OCI-LY7 (cell line): Measurements from ENCODE around the gene TP53BP1. TPM values are rescaled to one million over a fixed set of nuclear protein-coding genes. Genes with fewer than 3 reads are reported as not detected.
A peak's percentile ranks its signal among the peaks of the same experiment; 100 is the strongest.

Experiments used
- BruUV-seq: library from RNA; stranded (reverse); fragments of 400-500 nt; replicated peaks from 2 replicates; lab custom pipeline; 2021; lab: Mats Ljungman, UMichigan
- CTCF ChIA-PET: fragments of 300-600 bp; sonication (Branson Sonifier 250); formaldehyde crosslinking; loops from one replicate; lab custom pipeline; 2022; ENCODE audit warnings: antibody characterized with exemption; ENCODE audit not compliant: unreplicated experiment; lab: Charles Lee
- POLR2A ChIA-PET: fragments of 300-600 bp; sonication (Branson Sonifier 250); formaldehyde crosslinking; loops from one replicate; lab custom pipeline; 2022; ENCODE audit warnings: antibody characterized with exemption; lab: Charles Lee
- DNase-seq: peaks from one replicate; pipeline ENCODE4 v3.0.0-alpha.2; 2015; ENCODE audit warnings: low spot score
- H2AFZ ChIP-seq: fragments of 200-600 bp; sonication (generic), shearing (Covaris generic); 2 replicates; pipeline ENCODE4 v1.6.1; 2014; ENCODE audit warnings: mild to moderate bottlenecking, antibody characterized with exemption, low read length, moderate library complexity
- H3K27ac ChIP-seq: fragments of 200-600 bp; sonication (generic); 2 replicates; pipeline ENCODE4 v1.5.1; 2014; ENCODE audit warnings: mixed run types, low read depth, mild to moderate bottlenecking, moderate library complexity, low read length, inconsistent platforms; ENCODE audit not compliant: poor library complexity, severe bottlenecking
- H3K36me3 ChIP-seq: fragments of 200-600 bp; sonication (generic); 2 replicates; pipeline ENCODE4 v1.6.1; 2014; ENCODE audit warnings: mild to moderate bottlenecking, antibody characterized with exemption, low read length, moderate library complexity, mixed read lengths; ENCODE audit not compliant: insufficient read depth
- H3K4me1 ChIP-seq: fragments of 200-600 bp; sonication (generic); 2 replicates; pipeline ENCODE4 v1.5.1; 2014; ENCODE audit warnings: mild to moderate bottlenecking, low read length; ENCODE audit not compliant: insufficient read depth, poor library complexity, severe bottlenecking
- H3K4me2 ChIP-seq: fragments of 200-600 bp; sonication (generic); 2 replicates; pipeline ENCODE4 v1.6.1; 2014; ENCODE audit warnings: mild to moderate bottlenecking, low read length
- H3K4me3 ChIP-seq: fragments of 200-600 bp; sonication (generic); 2 replicates; pipeline ENCODE4 v1.5.1; 2014; ENCODE audit warnings: mild to moderate bottlenecking, low read depth, low read length; ENCODE audit not compliant: poor library complexity, severe bottlenecking
- H3K79me2 ChIP-seq: fragments of 200-600 bp; sonication (generic); 2 replicates; pipeline ENCODE4 v1.6.1; 2016; ENCODE audit warnings: low read depth, mild to moderate bottlenecking, low read length, moderate library complexity, mixed read lengths; ENCODE audit not compliant: insufficient read depth
- H3K9me2 ChIP-seq: fragments of 200-600 bp; sonication (generic); 2 replicates; pipeline ENCODE4 v1.6.1; 2016; ENCODE audit warnings: mild to moderate bottlenecking, low read length, mixed read lengths; ENCODE audit not compliant: insufficient read depth
- H3K9me3 ChIP-seq: fragments of 200-600 bp; sonication (generic); 2 replicates; pipeline ENCODE4 v1.6.1; 2014; ENCODE audit warnings: mild to moderate bottlenecking, mixed run types, low read length, mixed read lengths
- H4K20me1 ChIP-seq: fragments of 200-600 bp; sonication (generic); 2 replicates; pipeline ENCODE4 v1.6.1; 2014; ENCODE audit warnings: mild to moderate bottlenecking, antibody characterized with exemption, low read length, moderate library complexity, mixed read lengths; ENCODE audit not compliant: insufficient read depth
- CTCF ChIP-seq: fragments of 200-600 bp; sonication (generic); conservative IDR thresholded peaks from 2 replicates; pipeline ENCODE4 v1.5.1; 2014; ENCODE audit warnings: mild to moderate bottlenecking, antibody characterized with exemption, low read length, moderate library complexity, mixed read lengths
- EZH2phosphoT487 ChIP-seq: fragments of 200-600 bp; sonication (generic); IDR thresholded peaks from 2 replicates; pipeline ENCODE4 v1.6.1; 2018; ENCODE audit warnings: low read depth, borderline replicate concordance, mild to moderate bottlenecking, mixed run types, antibody characterized with exemption, low read length, moderate library complexity, mixed read lengths
- intact Hi-C: fragments of 100-400 bp; cut with micrococcal nuclease; formaldehyde crosslinking; loops from one replicate; pipeline ENCODE4 v1.10.0; 2022; ENCODE audit not compliant: unreplicated experiment
- total RNA-seq, 2 experiments: library from RNA; depleted of rRNA in 1 of 2; stranded (reverse); fragments of >200 nt in 1 of 2; shearing (Covaris generic) in 1 of 2; gene quantifications; 2 replicates each; pipeline ENCODE4 v1.2.3, GENCODE V29; 2014 to 2022

TP53BP1 gene
- total RNA-seq, 2 experiments from 2014 or later = 51.8 to 69.3 TPM

- Histone ChIP-seq H3K4me3 (peak overlapping the region; percentile 73), H3K4me2 (peak overlapping the region; percentile 91)
These were observed 17.4 kb upstream of the TP53BP1 start for GRCh38 chr15:43510200-43511011.

GRCh38 chr15:43509660-43510199 is 16.8 kb upstream of the TP53BP1 start:
- Histone ChIP-seq H3K36me3 (no peaks in the 10 kb centered on the region), H4K20me1 (no peaks in the 10 kb centered on the region), H3K79me2 (no peaks in the 10 kb centered on the region), H3K27ac (peak overlapping the region; percentile 71), H2AFZ (peak overlapping the region; percentile 90; the same call in 1 of the 2 replicates), H3K4me3 (peak overlapping the region; percentile 73), H3K4me1 (peaks cover 19% of the 10 kb centered on the region), H3K9me2 (no peaks in the 10 kb centered on the region), H3K4me2 (peak overlapping the region; percentile 91), H3K9me3 (no peaks in the 10 kb centered on the region)
- CTCF ChIA-PET = interaction anchor here (1.4 kb wide), 1 partner anchor 16 kb away, joined by 3 read pairs; the partner anchor contains the start of gene TP53BP1
- intact Hi-C loops = loop anchor here (2.0 to 5.0 kb wide), 2 partner anchors 29 to 137 kb away; partner anchors contain the start of genes TUBGCP4 and ZSCAN29
- DNase-seq = peak; percentile 18
- no peak for TF ChIP-seq EZH2phosphoT487
- no peak for TF ChIP-seq CTCF
- BruUV-seq = no TSS peak
- POLR2A ChIA-PET = interaction anchor here (0.5 to 3.0 kb wide), 3 partner anchors 17 to 382 kb away, joined by 3 to 14 read pairs (median 3); partner anchors contain the start of gene TP53BP1

More at GRCh38 chr15:43510200-43511011, 17.4 kb upstream of the TP53BP1 start:
- no peaks in the 10 kb centered on the region for H3K36me3 ChIP-seq
- H4K20me1 ChIP-seq = no peaks in the 10 kb centered on the region
- no peaks in the 10 kb centered on the region for H3K9me3 ChIP-seq
- DNase-seq = peak; percentile 100
- ChIA-PET CTCF (interaction anchor here (0.6 to 1.4 kb wide), 5 partner anchors 10 to 162 kb away, joined by 3 to 7 read pairs (median 3); partner anchors contain the start of gene TP53BP1), POLR2A (interaction anchor here (0.5 to 3.0 kb wide), 7 partner anchors 9 to 383 kb away, joined by 3 to 14 read pairs (median 4); partner anchors contain the start of gene TP53BP1)
- peak overlapping the region; percentile 90 for H2AFZ ChIP-seq
- intact Hi-C loops = loop anchor here (5.0 kb wide), 1 partner anchor 138 kb away; the partner anchor contains the start of genes TUBGCP4 and ZSCAN29
- H3K9me2 ChIP-seq = no peaks in the 10 kb centered on the region
- peaks cover 19% of the 10 kb centered on the region for H3K4me1 ChIP-seq
- no peaks in the 10 kb centered on the region for H3K79me2 ChIP-seq
- TF ChIP-seq EZH2phosphoT487 = no peak
- peak; percentile 43; the same call in 1 of the 2 replicates for TF ChIP-seq CTCF
- TSS peak; percentile 92 for BruUV-seq
- H3K27ac ChIP-seq = peak overlapping the region; percentile 71
